ENCODE data around the gene SLC6A6.

- TF ChIP-seq CTCF (IDR thresholded peaks at IDR 0.05) (no peak), POLR2A (IDR thresholded peaks at IDR 0.05) (no peak)
Measured at GRCh38 chr3:14446988-14447570, 44.7 kb downstream of the SLC6A6 start.
